IPS-20b (cell line): Measurements from ENCODE around the gene TP63.
"Not testable (repeated sequence)": the region's sequence is repeated elsewhere in the genome, so short reads cannot be mapped to it uniquely, and the experiment has no call there.

ENCODE experiments used
- H3K27ac ChIP-seq: one replicate; pipeline ENCODE4 v1.5.1; 2013; ENCODE audit warnings: low read length
- H3K27me3 ChIP-seq: 2 replicates; pipeline ENCODE4 v1.6.1; 2013; ENCODE audit warnings: mild to moderate bottlenecking, low read length, inconsistent platforms; ENCODE audit not compliant: insufficient read depth
- H3K36me3 ChIP-seq: 2 replicates; pipeline ENCODE4 v1.6.1; 2013; ENCODE audit warnings: low read depth, mild to moderate bottlenecking, inconsistent platforms, low read length, moderate library complexity; ENCODE audit not compliant: insufficient read depth
- H3K4me1 ChIP-seq: 2 replicates; pipeline ENCODE4 v1.6.1; 2013; ENCODE audit warnings: mild to moderate bottlenecking, control low read depth, inconsistent platforms, low read length, moderate library complexity; ENCODE audit not compliant: insufficient read depth
- H3K4me3 ChIP-seq: 2 replicates; pipeline ENCODE4 v1.5.1; 2013; ENCODE audit warnings: mild to moderate bottlenecking, low read length, inconsistent platforms
- H3K9ac ChIP-seq: 2 replicates; pipeline ENCODE4 v1.6.1; 2013; ENCODE audit warnings: low read depth, mild to moderate bottlenecking, inconsistent platforms, low read length, moderate library complexity
- H3K9me3 ChIP-seq: 2 replicates; pipeline ENCODE4 v1.6.1; 2013; ENCODE audit warnings: mild to moderate bottlenecking, low read depth, low read length, inconsistent platforms; ENCODE audit not compliant: insufficient read depth

TP63 gene

GRCh38 chr3:189631373-189631408, at the start of gene TP63:
TSS of gene TP63 (plus strand) at chr3:189631389. CDS start at chr3:189631516, 127 bp downstream.
- Histone ChIP-seq H3K27ac (no peak within 1 kb of the TSS), H3K9ac (no peak within 1 kb of the TSS), H3K9me3 (no peaks in the 10 kb centered on the region), H3K4me3 (no peak within 1 kb of the TSS), H3K27me3 (no peaks in the 10 kb centered on the region), H3K36me3 (no peaks in the 10 kb centered on the region), H3K4me1 (peaks cover 18% of the 10 kb centered on the region; the same call in 1 of the 2 replicates)

GRCh38 chr3:189582179-189582578, 49.0 kb upstream of the TP63 start:
- H3K9me3 ChIP-seq: no peaks in the 10 kb centered on the region
- no peaks in the 10 kb centered on the region for H3K36me3 ChIP-seq
- no peaks in the 10 kb centered on the region for H3K27me3 ChIP-seq
- H3K4me3 ChIP-seq: no peak overlapping the region
- H3K27ac ChIP-seq: no peak overlapping the region
- no peak overlapping the region for H3K9ac ChIP-seq
- H3K4me1 ChIP-seq: no peaks in the 10 kb centered on the region

DNA sequence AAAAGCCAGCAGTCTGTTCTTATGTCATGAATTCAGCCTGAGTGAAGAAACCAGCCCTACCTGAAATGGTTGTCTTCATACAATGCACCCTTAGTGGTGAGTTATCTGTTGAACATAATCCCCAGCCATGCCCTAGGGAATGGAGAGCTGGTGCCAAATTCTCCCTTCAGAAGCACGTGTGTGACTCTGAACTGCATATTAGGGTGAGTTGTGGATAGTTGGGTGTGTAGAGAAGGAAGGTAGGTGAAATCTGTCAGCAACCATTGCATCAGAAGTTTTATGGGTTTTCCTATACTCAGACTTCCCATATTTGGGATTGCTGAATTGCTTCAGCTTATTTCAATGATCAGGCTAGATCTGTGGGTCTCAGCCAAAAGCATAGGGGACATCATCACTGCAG, 46.5 kb upstream of the TP63 start:
- H3K9ac ChIP-seq: no peak overlapping the region
- H3K27me3 ChIP-seq: no peaks in the 10 kb centered on the region
- no peak overlapping the region for H3K27ac ChIP-seq
- H3K4me3 ChIP-seq: no peak overlapping the region
- no peaks in the 10 kb centered on the region for H3K9me3 ChIP-seq
- no peaks in the 10 kb centered on the region for H3K36me3 ChIP-seq
- no peaks in the 10 kb centered on the region for H3K4me1 ChIP-seq

DNA sequence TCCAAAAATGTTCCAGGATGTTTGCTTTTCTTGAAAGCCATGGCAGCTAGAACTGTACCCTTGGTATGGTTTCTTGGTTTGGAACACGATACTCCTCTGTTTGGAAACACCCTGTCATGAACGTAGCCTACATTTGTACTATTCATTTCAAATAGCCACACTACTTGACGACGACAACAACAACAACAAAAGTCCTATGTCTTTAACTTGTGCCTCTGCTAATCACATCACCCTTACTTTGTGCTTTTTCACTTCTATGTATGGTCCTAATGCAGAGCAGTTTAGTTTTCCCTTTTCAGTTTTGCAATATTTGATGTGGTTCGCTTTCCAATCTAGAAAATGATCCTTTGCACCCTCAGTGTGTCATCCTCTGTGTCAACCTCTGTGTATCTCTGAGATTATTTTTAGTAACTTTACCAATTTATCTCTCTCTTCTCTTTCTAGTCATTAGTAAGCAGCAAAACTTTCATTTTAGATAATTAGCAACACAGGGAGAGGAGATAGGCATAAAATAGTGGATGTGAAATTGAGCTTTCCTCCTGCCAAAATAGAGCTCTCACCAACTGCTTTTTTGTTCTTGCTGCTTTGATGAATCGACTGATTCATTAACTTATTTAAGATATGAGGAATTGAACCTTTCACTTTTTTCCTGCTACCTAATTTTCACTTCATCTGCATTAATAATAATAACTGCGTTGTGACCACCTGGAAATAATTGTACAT, 44.1 kb upstream of the TP63 start:
- Histone ChIP-seq H3K9me3 (no peaks in the 10 kb centered on the region), H3K27ac (no peak overlapping the region)

DNA sequence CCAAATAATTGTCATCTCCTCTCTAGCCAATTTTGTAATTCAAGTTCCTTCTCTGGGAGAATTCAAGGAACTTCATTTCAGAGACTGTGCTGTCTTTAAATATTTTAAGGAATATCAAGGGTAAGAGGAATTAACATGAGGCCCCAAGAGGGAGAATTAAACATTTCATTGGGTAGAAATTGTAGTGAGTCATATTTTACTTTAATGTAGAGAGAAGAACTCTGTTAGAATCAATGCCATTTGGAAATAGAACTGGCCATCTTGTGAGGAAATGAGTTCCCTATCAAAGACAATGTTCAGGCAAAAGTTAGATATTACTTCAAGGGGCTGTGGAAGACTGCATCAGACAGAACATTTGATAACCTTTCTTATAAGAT, 43.5 kb upstream of the TP63 start:
- H3K9ac ChIP-seq: no peak overlapping the region
- H3K27ac ChIP-seq: no peak overlapping the region
- H3K4me3 ChIP-seq: no peak overlapping the region
- no peaks in the 10 kb centered on the region for H3K9me3 ChIP-seq
- no peaks in the 10 kb centered on the region for H3K36me3 ChIP-seq
- H3K4me1 ChIP-seq: no peaks in the 10 kb centered on the region
- H3K27me3 ChIP-seq: no peaks in the 10 kb centered on the region

More for the DNA sequence above, 44.1 kb upstream of the TP63 start:
- no peak overlapping the region for H3K4me3 ChIP-seq
- no peaks in the 10 kb centered on the region for H3K27me3 ChIP-seq
- no peaks in the 10 kb centered on the region for H3K36me3 ChIP-seq
- no peak overlapping the region for H3K9ac ChIP-seq
- no peaks in the 10 kb centered on the region for H3K4me1 ChIP-seq

DNA sequence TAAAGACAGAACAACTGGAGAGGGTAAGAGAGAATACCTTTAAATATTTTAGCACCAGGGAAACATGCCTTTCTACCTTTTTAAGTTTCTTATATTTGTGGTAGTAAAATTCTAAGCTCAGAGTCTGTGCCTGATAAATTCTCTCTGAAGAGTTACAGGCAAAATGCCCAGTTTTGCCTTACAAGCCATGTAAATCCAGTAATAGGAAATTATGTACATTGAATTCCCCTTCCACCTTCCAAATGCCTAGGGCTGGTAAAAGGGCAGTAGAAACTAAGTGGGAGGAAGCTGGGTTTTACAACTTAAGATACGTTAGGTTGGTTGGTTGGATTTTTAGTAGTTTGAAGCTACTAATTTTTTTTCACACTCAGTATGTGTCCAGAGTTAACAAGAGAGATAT, 43.1 kb upstream of the TP63 start:
- Histone ChIP-seq H3K27ac (no peak overlapping the region), H3K4me1 (no peaks in the 10 kb centered on the region), H3K4me3 (no peak overlapping the region), H3K9ac (no peak overlapping the region), H3K27me3 (no peaks in the 10 kb centered on the region), H3K36me3 (no peaks in the 10 kb centered on the region), H3K9me3 (no peaks in the 10 kb centered on the region)

- no peaks in the 10 kb centered on the region for H3K36me3 ChIP-seq
- H3K4me1 ChIP-seq: no peaks in the 10 kb centered on the region
- H3K27ac ChIP-seq: no peak overlapping the region
- H3K9me3 ChIP-seq: no peaks in the 10 kb centered on the region
- H3K4me3 ChIP-seq: no peak overlapping the region
- no peak overlapping the region for H3K9ac ChIP-seq
- no peaks in the 10 kb centered on the region for H3K27me3 ChIP-seq
Measured at GRCh38 chr3:189588475-189589178, 42.6 kb upstream of the TP63 start.

DNA sequence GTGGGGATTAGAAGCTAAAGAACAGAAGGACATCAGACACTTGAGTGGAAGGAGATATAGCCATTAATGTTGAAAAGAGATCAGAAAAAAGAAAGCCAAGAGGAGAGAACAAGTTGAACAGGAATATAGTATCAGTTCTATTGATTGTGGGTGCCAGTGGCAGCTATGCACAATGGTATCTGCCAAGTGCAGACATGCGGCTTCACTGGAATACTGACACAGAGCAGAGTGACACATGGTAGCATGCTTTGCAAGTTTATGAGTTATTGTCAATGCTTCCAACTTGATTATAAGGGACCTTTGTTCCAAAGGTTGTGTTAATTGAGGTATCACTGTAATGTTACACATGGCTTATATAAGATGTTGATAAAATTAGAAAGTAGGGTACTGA, 42.0 kb upstream of the TP63 start:
- H3K27ac ChIP-seq: no peak overlapping the region
- no peaks in the 10 kb centered on the region for H3K9me3 ChIP-seq
- no peaks in the 10 kb centered on the region for H3K27me3 ChIP-seq
- no peak overlapping the region for H3K4me3 ChIP-seq
- H3K36me3 ChIP-seq: no peaks in the 10 kb centered on the region
- H3K9ac ChIP-seq: no peak overlapping the region
- H3K4me1 ChIP-seq: no peaks in the 10 kb centered on the region

- Histone ChIP-seq H3K4me1 (no peaks in the 10 kb centered on the region), H3K36me3 (no peaks in the 10 kb centered on the region), H3K27me3 (no peaks in the 10 kb centered on the region), H3K27ac (no peak overlapping the region), H3K9ac (no peak overlapping the region), H3K9me3 (no peaks in the 10 kb centered on the region), H3K4me3 (no peak overlapping the region)
Measured at GRCh38 chr3:189590223-189590622, 41.0 kb upstream of the TP63 start.

- H3K27ac ChIP-seq: no peak overlapping the region
Measured at GRCh38 chr3:189593581-189593980, 37.6 kb upstream of the TP63 start.

DNA sequence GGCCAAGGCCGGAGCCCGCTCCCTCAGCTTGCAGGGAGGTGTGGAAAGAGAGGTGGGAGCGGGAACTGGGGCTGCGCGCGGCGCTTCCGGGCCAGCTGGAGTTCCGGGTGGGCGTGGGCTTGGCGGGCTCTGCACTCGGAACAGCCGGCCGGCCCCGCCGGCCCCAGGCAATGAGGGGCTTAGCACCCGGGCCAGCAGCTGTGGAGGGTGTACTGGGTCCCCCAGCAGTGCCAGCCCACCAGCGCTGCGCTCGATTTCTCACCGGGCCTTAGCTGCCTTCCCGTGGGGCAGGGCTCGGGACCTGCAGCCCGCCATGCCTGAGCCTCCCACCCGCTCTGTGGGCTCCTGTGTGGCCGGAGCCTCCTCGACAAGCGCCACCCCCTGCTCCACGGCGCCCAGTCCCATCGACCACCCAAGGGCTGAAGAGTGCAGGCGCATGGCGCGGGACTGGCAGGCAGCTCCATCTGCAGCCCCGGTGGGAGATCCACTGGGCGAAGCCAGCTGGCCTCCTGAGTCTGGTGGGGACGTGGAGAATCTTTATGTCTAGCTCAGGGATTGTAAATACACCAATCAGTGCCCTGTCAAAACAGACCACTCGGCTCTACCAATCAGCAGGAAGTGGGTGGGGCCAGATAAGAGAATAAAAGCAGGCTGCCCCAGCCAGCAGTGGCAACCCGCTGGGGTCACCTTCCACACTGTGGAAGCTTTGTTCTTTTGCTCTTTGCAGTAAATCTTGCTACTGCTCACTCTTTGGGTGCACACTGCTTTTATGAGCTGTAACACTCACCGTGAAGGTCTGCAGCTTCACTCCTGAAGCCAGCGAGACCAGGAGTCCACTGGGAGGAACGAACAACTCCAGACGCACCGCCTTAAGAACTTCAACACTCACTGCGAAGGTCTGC, 34.9 kb upstream of the TP63 start:
- not testable (repeated sequence) for H3K27ac ChIP-seq, H3K4me1 ChIP-seq, H3K4me3 ChIP-seq, H3K36me3 ChIP-seq, H3K9ac ChIP-seq, H3K27me3 ChIP-seq, H3K9me3 ChIP-seq

More at GRCh38 chr3:189593581-189593980, 37.6 kb upstream of the TP63 start:
- Histone ChIP-seq H3K36me3 (no peaks in the 10 kb centered on the region), H3K4me1 (no peaks in the 10 kb centered on the region), H3K9ac (no peak overlapping the region), H3K27me3 (no peaks in the 10 kb centered on the region), H3K9me3 (no peaks in the 10 kb centered on the region), H3K4me3 (no peak overlapping the region)

- no peaks in the 10 kb centered on the region for H3K27me3 ChIP-seq
- H3K36me3 ChIP-seq: no peaks in the 10 kb centered on the region
- no peaks in the 10 kb centered on the region for H3K9me3 ChIP-seq
- no peak overlapping the region for H3K4me3 ChIP-seq
- H3K4me1 ChIP-seq: no peaks in the 10 kb centered on the region
- no peak overlapping the region for H3K9ac ChIP-seq
- H3K27ac ChIP-seq: no peak overlapping the region
Measured at GRCh38 chr3:189597918-189598317, 33.3 kb upstream of the TP63 start.
